H1 (cell line): ENCODE data around the gene DCAF4. TPM values are rescaled to one million over a fixed set of nuclear protein-coding genes. Genes with fewer than 3 reads are reported as not detected.

Experiments used
- CREB1 ChIP-seq: IDR thresholded peaks from 2 replicates; pipeline ENCODE4 v1.6.1; 2012; ENCODE audit warnings: inconsistent platforms
- FOSL1 ChIP-seq: IDR thresholded peaks from 2 replicates; pipeline ENCODE4 v1.6.1; 2011; ENCODE audit warnings: mild to moderate bottlenecking, low read depth, low read length, moderate library complexity; ENCODE audit not compliant: insufficient read depth
- polyA plus RNA-seq, 7 experiments: library from polyadenylated mRNA; depleted of rRNA in 3 of 7; stranded (reverse) in 5 of 7; unstranded in 2 of 7; fragments of >200 nt in 5 of 7; fragments of 200-250 nt in 2 of 7; gene quantifications; 1 replicate in 5 of 7; 2 replicates in 1 of 7; 4 replicates in 1 of 7; pipeline versions ENCODE4 v1.2.1 to v1.2.3, GENCODE V29; 2011 to 2013; ENCODE audit warnings: missing spikeins in 2 of 7, mixed read lengths in 2 of 7
- total RNA-seq: library from RNA; stranded (reverse); fragmentation: NEBNext Ultra II Directional; extraction: Animal tissue kit (Norgen Biotek cat#: 25700); gene quantifications from 2 replicates; pipeline ENCODE4 v1.2.1, GENCODE V29; 2021

The DCAF4 gene
- total and polyA plus RNA-seq, 2 of the 8 experiments (the other 6 are each of a cell fraction or from before 2014, with no cell fraction given): 17.0 to 21.1 TPM

DNA sequence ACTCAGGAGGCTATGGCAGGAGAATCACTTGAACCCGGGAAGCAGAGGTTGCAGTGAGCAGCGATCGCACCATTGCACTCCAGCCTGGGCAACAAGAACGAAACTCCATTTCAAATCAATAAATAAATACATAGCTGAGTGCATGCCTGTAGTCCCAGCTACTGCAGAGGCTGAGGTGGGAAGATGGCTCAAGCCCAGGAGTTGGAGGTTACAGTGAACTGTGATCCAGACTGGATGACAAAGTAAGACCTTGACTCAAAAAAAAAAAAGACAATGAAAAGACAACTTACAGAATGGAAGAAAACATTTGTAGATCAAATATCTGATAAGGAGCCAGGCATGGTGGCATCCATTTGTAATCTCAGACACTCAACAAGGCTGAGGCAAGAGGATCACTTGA is 73.1 kb downstream of the DCAF4 start (continued):
- TF ChIP-seq CREB1 (no peak), FOSL1 (no peak)
- TF ChIP-seq, all 59 proteins: peak for 0
